GM21619 (cell line): ENCODE data around the gene SHE.
"Not testable (repeated sequence)": the region's sequence is repeated elsewhere in the genome, so short reads cannot be mapped to it uniquely, and the experiment has no call there.

Experiments
- ATAC-seq: cut with Tn5 transposase; IDR thresholded peaks from one replicate; pipeline ENCODE4 v1.9.1; 2021; ENCODE audit not compliant: unreplicated experiment

Gene SHE

GRCh38 chr1:154517661-154518060, 15.4 kb upstream of the SHE start:
- ATAC-seq: no peak

DNA sequence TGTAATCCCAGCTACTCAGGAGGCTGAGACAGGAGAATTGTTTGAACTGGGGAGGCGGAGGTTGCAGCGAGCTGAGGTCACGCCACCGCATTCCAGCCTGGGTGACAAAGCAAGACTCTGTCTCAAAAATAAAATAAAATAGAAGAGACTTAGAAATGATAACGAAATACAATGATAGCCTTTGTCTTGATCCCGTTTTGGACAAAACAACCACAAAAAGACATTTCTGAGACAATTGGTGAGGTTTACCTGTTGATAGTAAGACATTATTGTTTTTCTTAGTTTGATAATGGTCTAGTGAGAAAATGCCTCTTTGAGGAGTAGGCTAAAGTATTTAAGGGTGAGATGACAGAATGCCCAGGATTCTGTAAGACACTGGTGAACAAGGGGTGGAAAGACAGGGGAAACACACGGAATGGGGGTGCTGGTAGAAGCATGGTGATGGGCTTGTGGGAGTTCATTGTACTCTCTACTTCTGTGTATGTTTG, 11.9 kb upstream of the SHE start:
- ATAC-seq: no peak

GRCh38 chr1:154512760-154513159, 10.5 kb upstream of the SHE start:
- no peak for ATAC-seq

DNA sequence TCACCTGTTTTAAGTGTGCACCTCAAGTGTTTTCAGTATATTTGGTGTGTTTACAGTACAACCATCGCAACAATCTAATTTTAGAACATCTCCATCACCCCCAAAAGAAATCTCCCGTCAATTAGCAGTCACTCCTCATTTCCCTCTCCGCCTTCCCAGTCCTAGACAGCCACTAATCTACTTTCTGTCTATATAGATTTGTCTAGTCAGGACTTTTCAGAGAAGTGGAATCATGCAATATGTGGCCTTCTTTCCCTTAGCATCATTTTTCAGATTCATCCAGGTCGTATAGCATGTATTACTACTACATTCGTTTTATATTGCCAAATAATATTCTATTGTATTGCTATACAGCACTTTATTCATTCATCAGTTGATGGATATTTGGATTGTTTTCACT, 1.7 kb upstream of the SHE start:
- no peak for ATAC-seq

DNA sequence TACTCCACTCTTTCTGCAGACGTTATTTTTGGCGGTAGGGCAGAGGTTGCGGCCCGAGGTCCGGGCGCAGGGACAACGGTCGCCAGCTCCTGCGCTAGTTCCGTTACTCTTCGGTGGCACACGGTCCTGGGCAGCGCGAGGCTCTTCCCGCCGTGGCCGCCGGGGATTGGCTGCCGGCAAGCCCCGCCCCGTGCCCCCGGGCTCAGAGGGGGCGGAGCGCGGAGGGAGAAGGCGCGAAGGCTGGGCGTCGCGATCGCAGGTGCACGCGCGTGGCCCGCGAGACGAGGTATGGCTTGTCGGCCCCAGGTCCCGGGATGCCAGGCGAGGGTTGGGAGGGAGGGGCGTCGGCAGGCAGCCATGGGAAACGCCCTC, 518 bp upstream of the SHE start:
- ATAC-seq: no peak

DNA sequence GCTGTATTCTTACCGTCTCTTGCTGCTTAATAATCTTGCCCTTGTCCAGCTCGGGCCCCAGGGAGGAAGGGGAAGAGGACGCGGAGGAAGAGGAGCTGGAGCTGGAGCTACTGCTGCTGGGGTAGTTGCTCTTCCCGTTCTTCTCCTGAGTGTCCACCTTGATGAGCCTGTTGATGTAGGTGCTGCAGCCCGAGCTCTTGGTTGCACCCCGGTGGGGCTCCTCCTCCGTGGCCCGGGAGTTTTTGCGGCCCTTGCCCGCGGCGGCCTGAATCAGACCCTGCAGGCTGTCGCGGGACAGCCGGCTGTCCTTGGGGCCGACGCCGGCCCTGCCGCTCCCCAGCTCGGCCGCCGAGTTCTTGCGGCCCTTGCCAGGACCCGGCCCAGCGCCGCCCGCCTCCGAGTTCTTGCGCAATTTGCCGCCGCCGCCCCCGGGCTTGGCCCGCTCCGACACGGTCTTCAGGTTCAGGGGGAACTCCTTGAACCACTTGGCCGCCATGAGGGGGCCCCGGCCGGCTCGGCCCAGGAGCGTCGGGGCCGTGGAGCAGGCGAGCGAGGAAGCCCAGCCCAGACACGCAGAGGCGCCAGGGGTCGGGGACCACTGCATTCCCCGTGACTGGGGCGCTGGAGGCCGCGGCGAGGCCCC, 668 bp downstream of the SHE start:
- no peak for ATAC-seq

- no peak for ATAC-seq
These were observed 1.7 kb downstream of the SHE start for GRCh38 chr1:154500533-154500932.

GRCh38 chr1:154499446-154499845, 2.8 kb downstream of the SHE start:
- ATAC-seq: no peak

DNA sequence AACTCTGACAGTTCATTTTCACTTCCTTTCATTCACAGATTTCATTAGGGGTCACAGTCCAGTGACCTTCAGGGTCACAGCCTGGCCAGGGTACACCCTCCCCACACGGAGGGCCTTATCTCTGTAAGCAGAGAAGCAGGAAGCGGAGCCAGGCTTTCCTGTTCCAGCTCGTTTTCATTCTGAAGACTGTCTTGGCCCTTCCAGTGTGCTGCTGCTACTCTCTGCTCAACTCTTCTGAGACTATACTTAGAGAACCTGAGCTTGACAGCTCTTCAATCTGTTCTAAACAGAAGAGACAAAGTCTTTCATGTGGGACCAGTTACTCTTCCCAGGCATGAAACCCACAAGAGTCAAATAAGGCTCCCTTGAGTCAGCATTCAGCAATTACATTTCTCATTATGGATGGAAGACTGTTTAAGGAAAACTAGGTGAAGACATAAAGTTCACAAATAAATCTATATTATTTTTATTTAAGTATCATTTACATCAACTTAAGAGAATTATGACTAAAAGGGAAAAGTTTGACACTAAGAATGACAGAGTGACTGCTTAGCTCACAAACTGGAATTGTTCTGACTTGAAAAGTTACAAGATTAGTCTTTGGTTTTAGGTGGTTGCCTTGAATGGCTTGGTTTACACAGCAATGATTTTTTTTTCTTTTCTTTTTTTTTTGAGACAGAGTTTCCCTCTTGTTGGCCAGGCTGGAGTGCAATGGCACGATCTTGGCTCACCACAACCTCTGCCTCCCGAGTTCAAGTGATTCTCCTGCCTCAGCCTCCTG, 5.0 kb downstream of the SHE start:
- no peak for ATAC-seq

- ATAC-seq: no peak
These were observed 5.8 kb downstream of the SHE start for GRCh38 chr1:154496383-154496782.

- no peak for ATAC-seq
These were observed 6.5 kb downstream of the SHE start for GRCh38 chr1:154495496-154496273.

- ATAC-seq: no peak
These were observed 8.9 kb downstream of the SHE start for GRCh38 chr1:154493276-154493675.

DNA sequence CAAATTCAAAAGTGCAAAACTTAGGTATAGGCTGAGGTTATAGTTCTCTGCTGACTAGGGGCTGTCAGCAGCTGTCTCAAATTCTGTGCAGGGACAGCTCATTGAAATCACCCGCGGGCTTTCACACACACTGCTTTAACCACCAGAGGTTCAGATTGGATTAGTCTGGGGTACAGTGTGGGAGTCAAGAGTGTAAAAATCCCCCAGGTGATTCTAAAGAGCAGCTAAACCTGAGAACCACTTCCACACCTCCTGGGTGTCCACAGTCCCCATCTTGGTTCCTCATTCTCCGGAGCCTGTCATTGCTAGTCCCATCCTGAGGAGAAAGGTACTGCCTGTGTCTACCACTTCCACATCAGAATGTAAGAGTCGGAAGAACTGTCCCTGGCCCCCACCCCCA, 10.1 kb downstream of the SHE start:
- ATAC-seq: no peak

DNA sequence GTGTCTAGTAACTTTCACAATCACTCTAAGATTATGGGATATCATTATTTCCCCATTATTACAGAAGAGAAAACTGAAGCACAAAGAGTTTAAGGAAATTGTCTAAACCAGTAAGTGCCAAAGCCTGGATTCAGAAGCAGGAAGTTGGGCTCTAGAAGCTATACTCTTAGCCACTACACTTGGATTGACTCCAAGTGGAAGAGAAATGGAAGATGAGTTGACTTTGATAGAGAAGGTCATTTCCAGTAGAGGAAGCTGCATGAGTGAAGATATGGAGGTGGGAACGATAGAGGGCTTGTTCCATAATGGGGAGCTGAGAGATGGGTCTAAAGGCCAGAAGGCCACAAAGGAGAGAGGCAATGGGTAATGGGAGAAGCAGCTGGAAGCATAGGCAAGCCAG, 11.9 kb downstream of the SHE start:
- ATAC-seq: no peak

- ATAC-seq: no peak
These were observed 12.4 kb downstream of the SHE start for GRCh38 chr1:154489695-154490274.

GRCh38 chr1:154488922-154489321, 13.3 kb downstream of the SHE start:
- ATAC-seq: no peak

GRCh38 chr1:154486756-154487155, 15.5 kb downstream of the SHE start:
- not testable (repeated sequence) for ATAC-seq

GRCh38 chr1:154485910-154486496, 16.2 kb downstream of the SHE start:
- ATAC-seq: no peak

GRCh38 chr1:154485106-154485505, 17.1 kb downstream of the SHE start:
- no peak for ATAC-seq

GRCh38 chr1:154483941-154484803, 18.0 kb downstream of the SHE start:
- ATAC-seq: no peak
